SK-N-SH (cell line): Measurements from ENCODE around the gene PTPRD. TPM values are rescaled to one million over a fixed set of nuclear protein-coding genes. Genes with fewer than 3 reads are reported as not detected.
"Not testable (repeated sequence)": the region's sequence is repeated elsewhere in the genome, so short reads cannot be mapped to it uniquely, and the experiment has no call there.

ENCODE experiments used
- CTCF ChIA-PET: fragments of 300-600, 350-600 bp; formaldehyde crosslinking; extraction: SDS; loops from one replicate; lab custom pipeline; 2021; lab: Yijun Ruan, JAX
- POLR2A ChIA-PET: fragments of 350-600 bp; sonication (Branson Sonifier 250); formaldehyde crosslinking; extraction: SDS; loops from one replicate; lab custom pipeline; 2020; ENCODE audit warnings: antibody characterized with exemption, inconsistent platforms; lab: Yijun Ruan, JAX
- DNase-seq: peaks from one replicate; pipeline ENCODE4 v3.0.0; 2012
- H2AFZ ChIP-seq: fragments of 200-600 bp; sonication (generic); 2 replicates; pipeline ENCODE4 v1.8.1; 2016; ENCODE audit warnings: antibody characterized with exemption, mild to moderate bottlenecking, low read depth
- H3F3A ChIP-seq: fragments of 200-600 bp; sonication (generic); replicated peaks from 2 replicates; pipeline ENCODE3; 2016; ENCODE audit warnings: antibody characterized with exemption, mild to moderate bottlenecking; ENCODE audit not compliant: insufficient read depth
- H3K27ac ChIP-seq, 2 experiments: fragments of 200-500 bp in 1 of 2; fragments of 200-600 bp in 1 of 2; sonication (Bioruptor generic) in 1 of 2; sonication (generic), shearing (Covaris generic) in 1 of 2; 2 replicates each; pipeline versions ENCODE4 v1.5.1 to v1.6.1; 2014 to 2016; ENCODE audit warnings: low read depth in 2 of 2, inconsistent platforms in 1 of 2, low read length in 1 of 2, mild to moderate bottlenecking in 1 of 2, mixed read lengths in 1 of 2
- H3K27me3 ChIP-seq: fragments of 200-600 bp; sonication (generic), shearing (Covaris generic); 2 replicates; pipeline ENCODE4 v1.6.1; 2016; ENCODE audit warnings: mixed run types; ENCODE audit not compliant: insufficient read depth
- H3K36me3 ChIP-seq, 2 experiments: fragments of 200-500 bp in 1 of 2; fragments of 200-600 bp in 1 of 2; sonication (Bioruptor generic) in 1 of 2; sonication (generic) in 1 of 2; replicated peaks in 1 of 2; 2 replicates each; pipeline versions ENCODE3 to v1.5.1; 2014 to 2016; ENCODE audit warnings: low read length in 1 of 2, mild to moderate bottlenecking in 1 of 2; ENCODE audit not compliant: insufficient read depth in 2 of 2, control insufficient read depth in 1 of 2
- H3K4me1 ChIP-seq, 2 experiments: fragments of 200-500 bp in 1 of 2; fragments of 200-600 bp in 1 of 2; sonication (Bioruptor generic) in 1 of 2; sonication (generic), shearing (Covaris generic) in 1 of 2; 2 replicates each; pipeline versions ENCODE4 v1.5.1 to v1.6.1; 2014 to 2016; ENCODE audit warnings: low read depth in 1 of 2, low read length in 1 of 2, mixed run types in 1 of 2; ENCODE audit not compliant: insufficient read depth in 2 of 2, control insufficient read depth in 1 of 2
- H3K4me2 ChIP-seq: fragments of 200-600 bp; sonication (generic), shearing (Covaris generic); 2 replicates; pipeline ENCODE4 v1.6.1; 2017; ENCODE audit warnings: mixed run types
- H3K4me3 ChIP-seq, 2 experiments: fragments of 200-500 bp in 1 of 2; fragments of 200-600 bp in 1 of 2; sonication (Bioruptor generic) in 1 of 2; sonication (generic), shearing (Covaris generic) in 1 of 2; 2 replicates each; pipeline versions ENCODE4 v1.5.1 to v1.8.1; 2014 to 2016; ENCODE audit warnings: low read depth in 2 of 2, inconsistent platforms in 1 of 2, low read length in 1 of 2, mild to moderate bottlenecking in 1 of 2, mixed read lengths in 1 of 2, moderate library complexity in 1 of 2
- H3K79me2 ChIP-seq: fragments of 200-600 bp; sonication (generic); 2 replicates; pipeline ENCODE4 v1.8.1; 2017; ENCODE audit warnings: mild to moderate bottlenecking; ENCODE audit not compliant: insufficient read depth
- H3K9ac ChIP-seq: fragments of 200-600 bp; sonication (generic); 2 replicates; pipeline ENCODE4 v1.6.1; 2017; ENCODE audit warnings: mixed run types
- H3K9me2 ChIP-seq: fragments of 200-600 bp; sonication (generic); 2 replicates; pipeline ENCODE4 v1.6.1; 2017; ENCODE audit warnings: mixed run types
- H3K9me3 ChIP-seq: fragments of 200-600 bp; sonication (generic); 2 replicates; pipeline ENCODE4 v1.6.1; 2017; ENCODE audit warnings: mixed run types, mild to moderate bottlenecking, moderate library complexity
- H4K20me1 ChIP-seq: fragments of 200-600 bp; sonication (generic); 2 replicates; pipeline ENCODE4 v1.6.1; 2017; ENCODE audit warnings: mild to moderate bottlenecking, mixed run types; ENCODE audit not compliant: insufficient read depth
- EP300 ChIP-seq, 2 experiments: IDR thresholded peaks; 2 replicates each; pipeline versions ENCODE4 v1.4.0 to v1.6.1; 2012; ENCODE audit warnings: borderline replicate concordance in 1 of 2, low read depth in 1 of 2, low read length in 1 of 2
- FOXJ3 ChIP-seq: sonication (generic); formaldehyde crosslinking; IDR thresholded peaks from 2 replicates; pipeline ENCODE4 v1.5.1; 2020; ENCODE audit warnings: mild to moderate bottlenecking, missing genetic modification reagents
- GABPA ChIP-seq: IDR thresholded peaks from 2 replicates; pipeline ENCODE4 v1.4.0; 2012; ENCODE audit warnings: low read depth, mild to moderate bottlenecking
- MEF2A ChIP-seq: IDR thresholded peaks from 2 replicates; pipeline ENCODE4 v1.4.0; 2012; ENCODE audit warnings: low read depth, borderline replicate concordance
- NFIC ChIP-seq: IDR thresholded peaks from 2 replicates; pipeline ENCODE4 v1.4.0; 2012; ENCODE audit warnings: borderline replicate concordance
- POLR2AphosphoS5 ChIP-seq: IDR thresholded peaks from 2 replicates; pipeline ENCODE4 v1.6.1; 2012; ENCODE audit warnings: low read depth, low read length
- RAD21 ChIP-seq: IDR thresholded peaks from 2 replicates; pipeline ENCODE4 v1.6.1; 2012; ENCODE audit warnings: mild to moderate bottlenecking, low read length
- RCOR1 ChIP-seq: fragments of 150-350 bp; IDR thresholded peaks from 2 replicates; pipeline ENCODE4 v1.6.1; 2017; ENCODE audit warnings: antibody characterized with exemption, low read length
- RXRA ChIP-seq: IDR thresholded peaks from 2 replicates; pipeline ENCODE4 v1.4.0; 2012; ENCODE audit warnings: low read depth, mild to moderate bottlenecking, borderline replicate concordance
- TEAD4 ChIP-seq: IDR thresholded peaks from 2 replicates; pipeline ENCODE4 v1.4.0; 2012; ENCODE audit warnings: mild to moderate bottlenecking, borderline replicate concordance; ENCODE audit not compliant: insufficient read depth
- YY1 ChIP-seq: IDR thresholded peaks from 2 replicates; pipeline ENCODE4 v1.4.0; 2012; ENCODE audit warnings: low read depth, mild to moderate bottlenecking
- WGBS: methylation state at CpG from one replicate; pipeline ENCODE4 v1.1.6; 2017; ENCODE audit warnings: low lambda C conversion rate; 5-methylcytosine and 5-hydroxymethylcytosine counted together
- polyA plus RNA-seq, 3 experiments: library from polyadenylated mRNA; depleted of rRNA; stranded (reverse); fragments of >200 nt; gene quantifications; 2 replicates each; pipeline ENCODE4 v1.2.3, GENCODE V29; 2012
- TF ChIP-seq, protein P1 (sequence below): IDR thresholded peaks from 2 replicates; pipeline ENCODE4 v1.4.0; 2012; ENCODE audit warnings: low read depth, borderline replicate concordance
- TF ChIP-seq, protein P2 (sequence below): IDR thresholded peaks from 2 replicates; pipeline ENCODE4 v1.4.0; 2012; ENCODE audit warnings: low read depth, borderline replicate concordance
- TF ChIP-seq, protein P3 (sequence below): IDR thresholded peaks from 2 replicates; pipeline ENCODE4; 2012

PTPRD gene
- polyA plus RNA-seq, 1 of the 3 experiments (the other 2 are of a cell fraction): 0.15 TPM

- no peak for TF ChIP-seq GABPA
- no peak for TF ChIP-seq RAD21
- TF ChIP-seq, protein P1, sequence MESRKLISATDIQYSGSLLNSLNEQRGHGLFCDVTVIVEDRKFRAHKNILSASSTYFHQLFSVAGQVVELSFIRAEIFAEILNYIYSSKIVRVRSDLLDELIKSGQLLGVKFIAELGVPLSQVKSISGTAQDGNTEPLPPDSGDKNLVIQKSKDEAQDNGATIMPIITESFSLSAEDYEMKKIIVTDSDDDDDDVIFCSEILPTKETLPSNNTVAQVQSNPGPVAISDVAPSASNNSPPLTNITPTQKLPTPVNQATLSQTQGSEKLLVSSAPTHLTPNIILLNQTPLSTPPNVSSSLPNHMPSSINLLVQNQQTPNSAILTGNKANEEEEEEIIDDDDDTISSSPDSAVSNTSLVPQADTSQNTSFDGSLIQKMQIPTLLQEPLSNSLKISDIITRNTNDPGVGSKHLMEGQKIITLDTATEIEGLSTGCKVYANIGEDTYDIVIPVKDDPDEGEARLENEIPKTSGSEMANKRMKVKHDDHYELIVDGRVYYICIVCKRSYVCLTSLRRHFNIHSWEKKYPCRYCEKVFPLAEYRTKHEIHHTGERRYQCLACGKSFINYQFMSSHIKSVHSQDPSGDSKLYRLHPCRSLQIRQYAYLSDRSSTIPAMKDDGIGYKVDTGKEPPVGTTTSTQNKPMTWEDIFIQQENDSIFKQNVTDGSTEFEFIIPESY: no peak
- TF ChIP-seq, protein P2, sequence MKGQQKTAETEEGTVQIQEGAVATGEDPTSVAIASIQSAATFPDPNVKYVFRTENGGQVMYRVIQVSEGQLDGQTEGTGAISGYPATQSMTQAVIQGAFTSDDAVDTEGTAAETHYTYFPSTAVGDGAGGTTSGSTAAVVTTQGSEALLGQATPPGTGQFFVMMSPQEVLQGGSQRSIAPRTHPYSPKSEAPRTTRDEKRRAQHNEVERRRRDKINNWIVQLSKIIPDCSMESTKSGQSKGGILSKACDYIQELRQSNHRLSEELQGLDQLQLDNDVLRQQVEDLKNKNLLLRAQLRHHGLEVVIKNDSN: no peak
- TF ChIP-seq EP300 (IDR thresholded peaks at IDR 0.05; ENCODE audit: borderline replicate concordance in 1 of 2, low read depth in 1 of 2, low read length in 1 of 2): no peak
- TF ChIP-seq FOXJ3 (CRISPR knock-in tag): no peak
- no peak for TF ChIP-seq RCOR1
- TF ChIP-seq YY1: no peak
Observed at GRCh38 chr9:9938432-9938831, 674.4 kb downstream of the PTPRD start (continued).

DNA sequence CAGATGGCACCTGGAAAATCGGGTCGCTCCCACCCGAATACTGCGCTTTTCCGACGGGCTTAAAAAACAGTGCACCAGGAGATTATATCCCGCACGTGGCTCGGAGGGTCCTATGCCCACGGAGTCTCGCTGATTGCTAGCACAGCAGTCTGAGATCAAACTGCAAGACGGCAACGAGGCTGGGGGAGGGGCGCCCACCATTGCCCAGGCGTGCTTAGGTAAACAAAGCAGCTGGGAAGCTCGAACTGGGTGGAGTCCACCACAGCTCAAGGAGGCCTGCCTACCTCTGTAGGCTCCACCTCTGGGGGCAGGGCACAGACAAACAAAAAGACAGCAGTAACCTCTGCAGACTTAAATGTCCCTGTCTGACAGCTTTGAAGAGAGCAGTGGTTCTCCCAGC lies 681.3 kb downstream of the PTPRD start:
- H3K9me3 ChIP-seq, H3K4me1 ChIP-seq, H3K4me2 ChIP-seq, CTCF ChIA-PET, H3K9ac ChIP-seq, POLR2A ChIA-PET, H3K4me3 ChIP-seq, H3K27me3 ChIP-seq, DNase-seq, H3K9me2 ChIP-seq, H3K36me3 ChIP-seq, H2AFZ ChIP-seq, H3K79me2 ChIP-seq, H3K27ac ChIP-seq, H4K20me1 ChIP-seq, H3F3A ChIP-seq: not testable (repeated sequence)
- 48% methylated on average over 9 of the region's 16 CpGs for WGBS

- Histone ChIP-seq H3F3A (no peaks in the 10 kb centered on the region), H3K4me1 (no peaks in the 10 kb centered on the region; a peak in 1 of 4 replicates), H3K4me3 (no peak overlapping the region), H3K9ac (no peak overlapping the region), H4K20me1 (no peaks in the 10 kb centered on the region), H3K9me3 (no peaks in the 10 kb centered on the region), H3K27ac (no peak overlapping the region), H3K9me2 (no peaks in the 10 kb centered on the region), H3K79me2 (no peaks in the 10 kb centered on the region), H2AFZ (no peak overlapping the region), H3K36me3 (no peaks in the 10 kb centered on the region), H3K4me2 (no peak overlapping the region), H3K27me3 (no peaks in the 10 kb centered on the region)
- POLR2A ChIA-PET: no interaction called here
- TF ChIP-seq EP300 (IDR thresholded peaks at IDR 0.05; ENCODE audit: borderline replicate concordance in 1 of 2, low read depth in 1 of 2, low read length in 1 of 2): no peak
- no peak for TF ChIP-seq TEAD4
- TF ChIP-seq RAD21: no peak
- no peak for TF ChIP-seq POLR2AphosphoS5
- TF ChIP-seq, protein P3, sequence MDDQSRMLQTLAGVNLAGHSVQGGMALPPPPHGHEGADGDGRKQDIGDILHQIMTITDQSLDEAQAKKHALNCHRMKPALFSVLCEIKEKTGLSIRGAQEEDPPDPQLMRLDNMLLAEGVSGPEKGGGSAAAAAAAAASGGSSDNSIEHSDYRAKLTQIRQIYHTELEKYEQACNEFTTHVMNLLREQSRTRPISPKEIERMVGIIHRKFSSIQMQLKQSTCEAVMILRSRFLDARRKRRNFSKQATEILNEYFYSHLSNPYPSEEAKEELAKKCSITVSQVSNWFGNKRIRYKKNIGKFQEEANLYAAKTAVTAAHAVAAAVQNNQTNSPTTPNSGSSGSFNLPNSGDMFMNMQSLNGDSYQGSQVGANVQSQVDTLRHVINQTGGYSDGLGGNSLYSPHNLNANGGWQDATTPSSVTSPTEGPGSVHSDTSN: no peak
- TF ChIP-seq MEF2A: no peak
- no peak for TF ChIP-seq RXRA
- no peak for TF ChIP-seq NFIC
- WGBS: 51% methylated on average over 3 of the region's 3 CpGs
- no peak for DNase-seq
- CTCF ChIA-PET: interaction anchor here (0.7 to 2.9 kb wide), 2 partner anchors 17 to 18 kb away, joined by 3 to 17 read pairs; no protein-coding TSS in a partner anchor
Observed at GRCh38 chr9:9924376-9924775, 688.4 kb downstream of the PTPRD start.
